Prostate gland (tissue), 2 donors: ENCODE results near the gene NUMB.

Experiments used
- CTCF ChIP-seq, 4 experiments: fragments of 200-600 bp in 2 of 4; fragments of 450-650 bp in 2 of 4; sonication (generic) in 2 of 4; IDR thresholded peaks; 1 replicate in 3 of 4; 2 replicates in 1 of 4; pipeline ENCODE4 v1.5.1; 2016 to 2019; ENCODE audit warnings: antibody characterized with exemption in 4 of 4, mild to moderate bottlenecking in 2 of 4, moderate library complexity in 2 of 4
- POLR2A ChIP-seq: fragments of 450-650 bp; IDR thresholded peaks from one replicate; pipeline ENCODE4 v1.6.1; 2016; ENCODE audit warnings: antibody characterized with exemption, mild to moderate bottlenecking
- POLR2AphosphoS5 ChIP-seq: sonication (generic); formaldehyde crosslinking; IDR thresholded peaks from one replicate; pipeline ENCODE4 v1.6.1; 2017; ENCODE audit warnings: antibody characterized with exemption

- TF ChIP-seq POLR2AphosphoS5 = no peak
- no peak for TF ChIP-seq CTCF (IDR thresholded peaks at IDR 0.05)
- TF ChIP-seq POLR2A = no peak
These were observed 198.5 kb downstream of the NUMB start for GRCh38 chr14:73259837-73260236.
